ENCODE results near the gene ASTN2.
A peak's percentile ranks its signal among the peaks of the same experiment; 100 is the strongest.

Gene ASTN2

GRCh38 chr9:117414906-117415331 is at the start of gene ASTN2:
TSS of gene ASTN2 (minus strand) at chr9:117415057. CDS start at chr9:117414938, 119 bp downstream.
- DNase-seq = peak; percentile 27

DNA sequence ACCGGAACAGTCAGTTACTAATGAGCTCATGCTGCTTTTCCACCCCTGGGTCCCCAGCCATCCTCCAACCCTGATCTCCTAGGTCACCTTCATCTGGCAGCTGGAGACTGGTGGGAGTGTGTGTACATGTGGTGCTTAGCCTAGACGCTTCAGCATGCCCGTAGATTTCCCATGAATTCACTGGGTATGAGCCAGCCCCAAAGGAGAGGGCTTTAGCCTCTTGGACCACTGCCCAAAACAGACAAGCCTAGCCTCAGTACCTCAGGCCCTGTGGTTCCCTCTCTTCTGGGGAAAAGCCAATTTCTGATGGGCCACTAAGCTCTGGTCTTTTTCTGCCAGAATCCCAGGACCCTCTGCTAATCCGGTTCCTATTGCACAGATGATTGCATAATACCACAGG is 48.0 kb upstream of the ASTN2 start:
- no peak for DNase-seq

DNA sequence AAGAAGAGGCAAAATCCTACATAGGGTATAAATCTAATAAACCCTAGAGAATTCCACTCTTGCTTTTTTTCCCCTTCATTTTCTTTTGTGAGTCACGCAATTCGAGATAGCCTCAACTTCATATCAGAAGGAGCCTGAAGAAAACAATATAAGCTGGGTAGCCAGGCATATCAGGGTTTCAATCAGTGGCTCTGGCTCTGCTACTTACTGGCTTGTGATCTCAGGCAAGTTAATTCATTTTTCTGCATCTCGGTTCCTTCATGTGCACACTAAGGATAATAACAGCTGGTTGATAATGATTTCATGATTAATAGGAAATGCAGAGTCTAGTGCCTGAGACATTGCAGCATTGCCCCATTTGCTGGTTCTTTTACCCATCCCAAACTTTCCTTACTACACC is 46.5 kb upstream of the ASTN2 start:
- DNase-seq = no peak

DNA sequence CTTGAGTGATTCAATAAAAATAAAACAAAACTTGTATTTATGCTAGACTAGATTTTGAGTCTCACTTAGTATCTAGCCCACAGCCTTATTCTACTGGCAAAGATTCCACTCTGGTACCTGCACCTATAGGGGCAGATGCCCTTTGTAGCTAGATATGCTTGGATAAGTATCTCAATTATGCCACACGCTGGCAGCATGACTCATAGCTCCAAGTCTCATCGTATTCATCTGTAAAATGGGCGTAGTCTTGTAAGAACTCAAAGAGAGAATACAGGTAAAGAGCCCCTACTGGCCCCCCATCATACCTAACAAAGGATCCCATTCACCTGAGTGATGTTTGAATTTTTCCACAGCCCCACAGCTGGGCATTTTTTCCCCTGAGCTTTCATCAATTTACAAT is 45.9 kb upstream of the ASTN2 start:
- no peak for DNase-seq

DNA sequence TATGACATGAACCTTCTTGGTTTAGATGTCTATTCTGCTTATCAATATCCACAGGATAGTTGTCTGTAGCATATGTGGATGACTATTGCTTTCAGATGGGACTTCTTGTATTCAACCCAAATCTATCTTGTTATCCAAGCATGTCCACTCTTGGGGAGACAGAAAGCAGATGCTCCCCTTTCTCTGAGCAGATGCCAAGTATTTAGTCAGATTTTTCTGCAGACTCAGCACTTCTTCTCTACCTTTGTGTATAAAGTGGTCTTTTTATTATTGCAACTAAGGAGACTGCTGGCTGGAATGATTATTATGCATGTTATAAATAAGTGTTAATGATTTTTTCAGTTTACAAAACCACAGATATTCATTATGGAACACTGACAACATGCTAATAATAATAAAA is 45.1 kb upstream of the ASTN2 start:
- no peak for DNase-seq

- no peak for DNase-seq
These were observed 43.2 kb upstream of the ASTN2 start for GRCh38 chr9:117458066-117458465.

DNA sequence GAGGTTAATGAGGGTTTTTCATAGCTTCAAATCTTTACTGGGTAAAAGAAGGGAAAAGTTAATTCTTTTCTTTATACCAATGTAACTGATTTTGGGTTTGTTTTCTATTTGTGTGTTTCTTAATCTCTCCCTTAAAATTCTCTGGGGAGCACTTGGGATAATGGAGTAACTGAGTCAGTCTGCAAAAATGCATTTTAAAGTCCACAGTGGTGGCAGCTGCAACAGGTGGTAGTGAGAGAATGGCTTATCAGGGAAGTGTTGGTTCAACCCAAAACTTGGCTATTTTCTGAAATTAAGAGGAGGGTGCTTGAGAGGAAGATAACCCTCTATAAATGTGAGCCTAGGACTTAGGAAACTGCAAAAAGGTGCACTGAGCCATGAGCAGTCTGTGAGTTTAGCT is 39.9 kb upstream of the ASTN2 start:
- no peak for DNase-seq

DNA sequence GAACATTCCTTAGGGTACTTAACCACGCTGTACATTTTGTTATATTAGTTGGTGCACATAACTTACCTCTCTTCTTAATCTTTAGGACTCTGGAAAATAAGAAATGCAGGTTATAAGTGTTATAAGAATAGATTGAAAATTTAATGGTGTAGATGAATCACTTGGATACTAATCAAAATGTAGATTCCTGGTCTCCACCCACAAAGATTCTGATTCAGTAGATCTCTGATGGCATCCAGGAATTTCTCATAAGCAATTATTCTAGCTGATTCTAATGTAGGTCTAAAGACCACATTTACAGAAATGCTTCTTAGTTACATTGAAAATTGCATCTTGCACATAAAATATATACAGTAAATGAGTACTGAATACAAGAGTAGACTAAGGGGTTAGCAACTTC is 38.9 kb upstream of the ASTN2 start:
- DNase-seq = no peak

- DNase-seq = no peak
These were observed 36.5 kb upstream of the ASTN2 start for GRCh38 chr9:117451311-117451710.

DNA sequence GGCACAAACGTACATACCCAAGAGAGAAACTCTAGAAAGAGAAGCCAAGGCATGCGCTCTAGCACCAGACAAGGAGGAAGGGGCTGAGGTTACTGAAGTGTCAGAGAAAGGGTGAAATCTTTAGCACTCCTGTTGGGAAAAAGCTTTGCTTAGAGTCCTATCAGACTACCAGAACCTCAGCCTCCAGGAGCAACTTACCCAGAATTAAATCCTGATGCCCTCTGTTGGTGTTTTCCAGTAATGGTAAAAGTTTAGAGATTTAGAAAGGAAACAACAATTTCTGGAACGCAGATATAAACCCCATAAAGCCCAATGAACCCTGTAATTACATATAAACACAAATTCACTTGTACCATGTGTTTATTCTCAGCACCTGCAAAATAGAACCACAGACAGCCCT is 33.2 kb upstream of the ASTN2 start:
- no peak for DNase-seq

GRCh38 chr9:117445631-117446030 is 30.8 kb upstream of the ASTN2 start:
- no peak for DNase-seq

DNA sequence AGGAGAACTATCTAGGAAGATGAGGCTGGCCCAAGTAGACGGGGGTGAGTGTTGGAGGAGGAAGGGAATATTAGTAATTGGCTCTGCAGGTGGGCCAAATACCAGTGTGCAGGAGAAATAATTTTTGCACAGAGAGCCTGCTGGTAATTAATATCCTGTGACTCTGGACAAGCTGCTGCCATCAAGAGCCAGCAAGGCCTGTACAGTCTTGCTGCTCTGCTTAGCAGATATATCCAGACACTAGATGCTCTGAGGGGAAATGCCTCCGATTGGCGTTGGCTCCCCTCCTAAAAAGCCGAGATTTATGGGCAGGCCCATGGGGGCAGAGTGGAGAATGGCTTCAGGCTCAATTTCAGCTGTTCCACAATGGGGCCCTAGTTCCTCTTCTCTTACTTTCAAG is 29.6 kb upstream of the ASTN2 start:
- DNase-seq = no peak

DNA sequence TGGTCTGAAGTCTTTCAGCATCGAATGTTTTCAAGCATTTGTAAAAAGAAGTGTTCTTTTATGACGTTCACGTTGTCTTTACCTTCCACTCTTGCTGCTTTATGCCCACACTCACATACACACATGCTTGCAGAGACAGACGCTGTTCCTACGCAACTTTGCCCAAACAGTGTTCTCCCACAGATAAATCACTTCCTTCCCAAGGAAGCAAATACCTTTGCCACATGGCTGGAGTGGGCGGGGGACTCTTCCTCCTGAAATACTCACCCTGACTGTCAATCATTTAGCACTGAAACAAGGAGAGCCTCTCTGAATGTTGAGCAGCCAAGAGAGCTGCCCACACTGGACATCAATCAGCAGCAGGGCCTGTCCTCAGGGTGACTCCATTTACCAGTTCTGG is 22.4 kb upstream of the ASTN2 start:
- DNase-seq = no peak

GRCh38 chr9:117435630-117436261 is 20.9 kb upstream of the ASTN2 start:
- no peak for DNase-seq

DNA sequence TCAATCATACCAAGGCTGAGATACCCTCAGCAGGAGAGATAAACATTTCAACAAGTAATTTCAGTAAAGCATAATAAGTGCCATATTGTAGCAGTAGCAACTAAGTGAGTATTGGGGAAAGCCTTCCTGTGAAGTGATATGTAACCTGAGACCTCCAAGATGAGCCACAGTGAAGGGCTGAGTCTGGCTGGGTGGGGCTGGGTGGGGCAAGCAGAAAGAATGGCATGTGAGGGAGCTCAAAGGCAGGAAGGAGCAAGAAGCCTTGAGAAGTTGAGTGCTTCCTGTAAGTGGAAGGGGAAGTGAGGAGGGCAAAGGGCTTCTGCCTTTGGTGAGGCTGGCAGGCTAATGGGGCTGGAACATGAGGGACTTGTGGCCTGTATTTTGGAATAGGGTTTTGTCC is 19.7 kb upstream of the ASTN2 start:
- DNase-seq = peak; percentile 92

DNA sequence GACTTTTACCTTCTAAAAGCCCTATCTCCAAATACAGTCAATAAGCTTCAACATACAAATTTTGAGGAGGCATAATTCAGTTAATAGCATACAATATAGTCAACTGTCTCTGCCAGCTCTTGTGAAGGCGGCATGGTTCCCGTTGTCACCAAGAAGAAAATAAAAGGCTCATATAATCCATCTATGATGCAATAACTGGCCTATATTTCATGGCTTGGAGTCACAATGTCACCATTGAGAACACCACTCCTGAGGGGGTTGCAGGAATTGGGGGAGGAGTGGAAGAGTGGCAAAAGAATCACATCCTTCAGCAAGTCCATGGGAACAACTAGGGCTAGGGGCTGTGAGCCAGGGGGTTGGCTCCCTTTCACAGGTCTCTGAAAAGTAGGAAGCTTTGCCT is 16.0 kb upstream of the ASTN2 start:
- no peak for DNase-seq

GRCh38 chr9:117427357-117427913 is 12.6 kb upstream of the ASTN2 start:
- DNase-seq = no peak

DNA sequence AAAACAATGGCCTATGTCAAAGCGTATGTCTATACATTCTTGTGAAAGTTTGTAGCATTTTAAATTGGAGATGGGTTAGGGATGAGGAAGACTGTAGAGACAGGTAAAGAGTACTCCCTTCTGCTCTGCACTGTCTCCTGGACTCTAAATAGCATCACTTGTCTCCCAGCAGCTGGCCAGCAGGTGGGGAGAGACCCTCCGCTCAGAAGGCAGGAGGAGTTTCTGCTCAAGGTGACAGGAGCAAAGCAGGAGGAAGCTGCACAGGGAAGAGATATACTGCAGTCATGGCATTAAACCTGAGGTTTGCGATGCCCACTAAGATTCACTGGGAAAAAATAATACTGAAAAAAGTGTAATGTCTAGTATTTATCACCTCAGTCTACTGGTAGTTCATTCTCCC is 10.7 kb upstream of the ASTN2 start:
- no peak for DNase-seq

- DNase-seq = no peak
These were observed 9.4 kb upstream of the ASTN2 start for GRCh38 chr9:117424291-117424690.

DNA sequence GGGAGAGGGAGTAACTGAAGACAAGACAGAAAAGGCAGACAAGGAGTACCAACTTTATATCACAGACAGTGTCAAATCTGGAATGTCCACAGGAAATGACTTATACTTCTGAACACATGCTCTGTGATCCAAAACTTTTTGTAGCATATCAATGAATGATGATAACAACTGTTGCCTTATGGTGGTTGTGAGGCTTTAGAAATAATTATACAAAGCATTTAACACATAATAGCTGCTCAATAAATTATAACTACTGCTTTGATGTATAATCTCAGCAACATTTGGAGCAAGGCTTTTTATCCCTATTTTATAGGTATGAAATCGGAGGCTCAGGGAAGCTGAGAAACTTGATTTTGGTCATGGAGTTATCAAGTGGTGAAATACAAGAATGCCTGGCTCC is 3.3 kb upstream of the ASTN2 start:
- DNase-seq = no peak

DNA sequence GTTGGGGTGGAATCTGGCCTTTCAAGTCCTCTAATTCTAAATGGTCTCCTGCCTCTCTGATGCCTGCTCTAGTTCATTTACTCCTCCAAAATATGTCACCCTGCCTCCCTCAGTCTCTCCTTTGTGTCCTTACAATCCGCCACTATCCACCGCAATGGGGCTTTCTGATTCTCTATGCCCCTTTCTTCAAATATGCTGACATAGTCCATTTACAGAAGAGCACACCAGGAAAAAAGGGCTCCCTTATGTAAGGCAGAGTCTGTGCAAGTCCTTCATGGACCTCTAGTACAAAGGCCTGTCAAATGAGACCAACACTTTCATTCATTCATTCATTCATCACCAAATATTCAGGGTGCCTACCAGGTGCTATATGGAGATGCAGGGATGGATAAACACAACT is 2.0 kb upstream of the ASTN2 start:
- DNase-seq = no peak

GRCh38 chr9:117415358-117415914 is 579 bp upstream of the ASTN2 start:
- no peak for DNase-seq

GRCh38 chr9:117414220-117414905 is 494 bp downstream of the ASTN2 start:
- DNase-seq = peak; percentile 51
